NB4 (cell line): Measurements from ENCODE around the gene FBXO44.

ENCODE experiments used
- CTCF ChIP-seq: IDR thresholded peaks from one replicate; pipeline ENCODE4 v1.5.1; 2012; ENCODE audit warnings: low read depth, low read length
- MAX ChIP-seq: IDR thresholded peaks from 2 replicates; pipeline ENCODE4 v1.6.1; 2011; ENCODE audit warnings: low read depth, low read length
- POLR2A ChIP-seq: IDR thresholded peaks from 2 replicates; pipeline ENCODE4 v1.6.1; 2011; ENCODE audit warnings: mild to moderate bottlenecking; ENCODE audit not compliant: insufficient read length; ENCODE audit errors: extremely low read depth

GRCh38 chr1:11704194-11704529 is 49.5 kb downstream of the FBXO44 start:
- TF ChIP-seq POLR2A = no peak
- no peak for TF ChIP-seq CTCF
- TF ChIP-seq MAX = no peak
